ENCODE data around the gene RCN2.
A peak's percentile ranks its signal among the peaks of the same experiment; 100 is the strongest.
"Not testable (repeated sequence)": the region's sequence is repeated elsewhere in the genome, so short reads cannot be mapped to it uniquely, and the experiment has no call there.

Gene RCN2, protein sequence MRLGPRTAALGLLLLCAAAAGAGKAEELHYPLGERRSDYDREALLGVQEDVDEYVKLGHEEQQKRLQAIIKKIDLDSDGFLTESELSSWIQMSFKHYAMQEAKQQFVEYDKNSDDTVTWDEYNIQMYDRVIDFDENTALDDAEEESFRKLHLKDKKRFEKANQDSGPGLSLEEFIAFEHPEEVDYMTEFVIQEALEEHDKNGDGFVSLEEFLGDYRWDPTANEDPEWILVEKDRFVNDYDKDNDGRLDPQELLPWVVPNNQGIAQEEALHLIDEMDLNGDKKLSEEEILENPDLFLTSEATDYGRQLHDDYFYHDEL

DNA sequence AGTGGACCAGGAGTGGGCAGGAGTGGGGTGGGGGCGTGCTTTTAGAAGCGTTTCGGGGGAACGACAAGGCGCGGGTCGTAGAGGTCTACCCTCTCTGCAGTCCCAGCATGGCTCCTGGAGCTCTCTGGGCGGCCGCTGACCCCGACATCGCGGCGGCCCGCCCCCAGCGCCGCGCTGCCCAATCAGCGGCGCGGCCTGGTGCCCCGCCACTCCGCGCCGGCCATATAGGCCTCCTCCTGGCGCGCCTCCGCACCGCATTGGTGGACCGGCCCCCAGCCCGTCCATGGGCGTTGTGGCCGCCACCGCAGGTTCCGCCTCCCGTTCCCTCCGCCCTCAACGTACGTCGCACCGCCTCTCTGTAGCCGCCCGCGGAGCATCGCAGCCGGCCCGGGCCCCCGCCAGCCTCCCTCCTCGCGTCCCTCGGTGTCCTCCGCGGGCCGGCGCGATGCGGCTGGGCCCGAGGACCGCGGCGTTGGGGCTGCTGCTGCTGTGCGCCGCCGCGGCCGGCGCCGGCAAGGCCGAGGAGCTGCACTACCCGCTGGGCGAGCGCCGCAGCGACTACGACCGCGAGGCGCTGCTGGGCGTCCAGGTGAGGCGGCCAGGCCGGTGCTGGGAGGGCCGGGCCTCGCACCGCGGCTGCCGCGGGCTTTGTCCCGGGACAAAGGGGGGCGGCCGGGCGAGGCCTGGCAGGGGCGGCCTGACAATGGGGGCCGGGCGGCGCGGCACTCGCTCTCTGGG, at the start of gene RCN2:
Gene RCN2, plus strand, starts transcription at position 353 of the 738 bp plus-strand sequence. Its CDS starts 93 bp downstream, at position 446.
- DNase-seq, result peak; percentile 88

DNA sequence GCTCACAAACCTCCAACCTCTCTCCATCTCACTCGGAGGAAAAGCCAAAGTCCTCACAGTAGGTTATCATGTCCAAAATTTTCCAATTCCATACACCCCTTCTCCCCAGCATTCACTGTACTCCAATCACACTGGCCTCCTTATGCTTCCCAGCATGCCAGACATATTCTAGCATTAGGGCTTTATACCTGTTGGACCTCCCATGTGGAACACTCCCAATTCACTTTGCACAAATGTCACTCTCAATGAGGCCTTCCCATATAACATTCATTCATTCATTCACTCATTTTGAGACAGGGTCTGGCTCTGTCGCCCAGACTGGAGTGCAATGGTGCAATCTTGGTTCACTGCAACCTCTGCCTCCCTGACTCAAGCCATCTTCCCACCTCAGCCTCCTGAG, 46.3 kb upstream of the RCN2 start:
- no peak for DNase-seq

DNA sequence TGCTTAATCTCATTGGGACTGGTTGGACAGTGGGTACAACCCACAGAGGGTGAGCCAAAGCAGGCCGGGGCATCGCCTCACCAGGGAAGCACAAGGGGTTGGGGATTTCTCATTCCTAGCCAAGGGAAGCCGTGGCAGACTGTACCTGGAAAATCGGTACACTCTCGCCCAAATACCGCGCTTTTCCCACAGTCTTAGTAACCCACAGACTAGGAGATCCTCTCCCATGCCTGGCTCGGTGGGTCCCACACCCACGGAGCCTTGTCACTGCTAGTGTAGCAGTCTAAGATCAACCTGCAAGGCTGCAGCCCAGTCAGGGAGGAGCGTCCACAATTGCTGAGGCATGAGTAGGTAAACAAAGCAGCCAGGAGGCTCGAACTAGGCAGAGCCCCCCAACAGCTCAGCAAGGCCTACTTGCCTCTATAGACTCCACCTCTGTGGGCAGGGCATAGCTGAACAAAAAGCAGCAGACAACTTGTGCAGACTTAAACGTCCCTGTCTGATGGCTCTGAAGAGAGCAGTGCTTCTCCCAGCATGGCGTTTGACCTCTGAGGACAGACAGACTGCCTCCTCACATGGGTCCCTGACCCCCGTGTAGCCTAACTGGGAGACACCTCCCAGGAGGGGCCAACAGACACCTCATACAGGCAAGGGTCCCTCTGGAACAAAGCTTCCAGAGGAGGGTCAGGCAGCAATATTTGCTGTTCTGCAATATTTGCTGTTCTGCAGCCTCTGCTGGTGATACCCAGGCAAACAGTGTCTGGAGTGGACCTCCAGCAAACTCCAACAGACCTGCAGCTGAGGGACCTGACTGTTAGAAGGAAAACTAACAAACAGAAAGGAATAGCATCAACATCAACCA, 44.0 kb upstream of the RCN2 start:
- DNase-seq, result not testable (repeated sequence)

DNA sequence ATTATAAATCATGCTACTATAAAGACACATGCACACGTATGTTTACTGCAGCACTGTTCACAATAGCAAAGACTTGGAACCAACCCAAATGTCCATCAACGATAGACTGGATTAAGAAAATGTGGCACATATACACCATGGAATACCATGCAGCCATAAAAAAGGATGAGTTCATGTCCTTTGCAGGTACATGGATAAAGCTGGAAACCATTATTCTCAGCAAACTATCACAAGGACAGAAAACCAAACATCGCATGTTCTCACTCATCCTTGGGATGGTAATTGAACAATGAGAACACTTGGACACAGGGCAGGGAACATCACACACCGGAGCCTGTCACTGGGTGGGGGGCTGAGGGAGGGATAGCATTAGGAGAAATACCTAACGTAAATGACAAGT, 38.7 kb upstream of the RCN2 start:
- not testable (repeated sequence) for DNase-seq

DNA sequence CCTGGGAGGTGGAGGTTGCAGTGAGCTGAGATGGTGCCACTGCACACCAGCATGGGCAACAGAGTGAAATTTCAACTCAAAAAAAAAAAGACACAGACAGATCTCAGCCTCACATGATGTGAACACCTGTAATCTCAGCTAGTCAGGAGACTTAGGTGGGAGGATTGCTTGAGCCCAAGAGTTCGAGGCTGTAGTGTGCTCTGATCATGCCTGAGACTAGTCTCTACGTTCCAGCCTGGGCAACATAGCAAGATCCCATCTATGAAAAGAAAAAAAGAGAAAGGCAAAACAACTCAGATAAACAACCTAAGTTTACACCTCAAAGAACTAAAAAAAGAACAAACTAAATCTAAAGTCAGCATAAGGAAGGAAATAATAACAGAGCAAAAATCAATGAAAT, 37.4 kb upstream of the RCN2 start:
- no peak for DNase-seq

DNA sequence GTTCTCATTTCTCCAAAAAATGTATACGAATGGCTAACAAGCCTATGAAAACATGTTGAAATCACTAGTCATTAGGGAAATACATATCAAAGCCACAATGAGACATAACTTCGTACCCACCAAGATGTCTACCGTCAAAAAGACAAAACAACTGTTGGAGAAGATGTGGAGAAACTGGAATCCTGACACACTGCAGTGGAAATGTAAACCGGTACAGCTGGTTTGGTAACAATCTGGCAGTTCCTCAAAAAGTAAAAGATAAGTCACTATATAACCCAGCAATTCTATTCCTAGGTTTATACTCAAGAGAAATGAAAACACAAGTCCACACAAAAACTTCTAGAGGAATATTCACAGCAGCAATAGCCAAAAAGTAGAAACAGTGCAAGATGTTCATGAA, 33.4 kb upstream of the RCN2 start:
- DNase-seq, result no peak

DNA sequence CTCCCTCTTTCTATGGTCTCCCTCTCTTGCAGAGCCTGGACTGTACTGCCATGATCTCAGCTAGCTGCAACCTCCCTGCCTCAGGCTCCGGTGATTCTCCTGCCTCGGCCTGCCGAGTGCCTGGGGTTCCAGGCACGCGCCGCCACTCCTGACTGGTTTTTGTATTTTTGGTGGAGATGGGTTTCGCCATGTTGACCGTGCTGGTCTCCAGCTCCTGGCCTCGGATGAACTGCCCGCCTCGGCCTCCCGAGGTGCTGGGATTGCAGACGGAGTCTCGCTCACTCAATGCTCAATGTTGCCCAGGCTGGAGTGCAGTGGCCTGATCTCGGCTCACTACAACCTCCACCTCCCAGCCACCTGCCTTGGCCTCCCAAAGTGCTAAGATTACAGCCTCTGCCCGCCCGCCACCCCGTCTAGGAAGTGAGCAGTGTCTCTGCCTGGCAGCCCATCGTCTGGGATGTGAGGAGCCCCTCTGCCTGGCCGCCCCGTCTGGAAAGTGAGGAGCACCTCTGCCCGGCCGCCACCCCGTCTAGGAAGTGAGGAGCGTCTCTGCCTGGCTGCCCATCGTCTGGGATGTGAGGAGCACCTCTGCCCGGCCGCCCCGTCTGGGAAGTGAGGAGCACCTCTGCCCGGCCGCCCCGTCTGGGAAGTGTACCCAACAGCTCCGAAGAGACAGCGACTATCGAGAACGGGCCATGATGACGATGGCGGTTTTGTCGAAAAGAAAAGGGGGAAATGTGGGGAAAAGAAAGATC, 32.2 kb upstream of the RCN2 start:
- not testable (repeated sequence) for DNase-seq

DNA sequence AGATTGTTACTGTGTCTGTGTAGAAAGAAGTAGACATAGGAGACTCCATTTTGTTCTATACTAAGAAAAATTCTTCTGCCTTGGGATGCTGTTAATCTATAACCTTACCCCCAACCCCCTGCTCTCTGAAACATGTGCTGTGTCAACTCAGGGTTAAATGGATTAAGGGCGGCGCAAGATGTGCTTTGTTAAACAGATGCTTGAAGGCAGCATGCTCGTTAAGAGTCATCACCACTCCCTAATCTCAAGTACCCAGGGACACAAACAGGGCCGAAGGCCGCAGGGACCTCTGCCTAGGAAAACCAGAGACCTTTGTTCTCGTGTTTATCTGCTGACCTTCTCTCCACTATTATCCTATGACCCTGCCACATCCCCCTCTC, 31.6 kb upstream of the RCN2 start:
- DNase-seq, result not testable (repeated sequence)

DNA sequence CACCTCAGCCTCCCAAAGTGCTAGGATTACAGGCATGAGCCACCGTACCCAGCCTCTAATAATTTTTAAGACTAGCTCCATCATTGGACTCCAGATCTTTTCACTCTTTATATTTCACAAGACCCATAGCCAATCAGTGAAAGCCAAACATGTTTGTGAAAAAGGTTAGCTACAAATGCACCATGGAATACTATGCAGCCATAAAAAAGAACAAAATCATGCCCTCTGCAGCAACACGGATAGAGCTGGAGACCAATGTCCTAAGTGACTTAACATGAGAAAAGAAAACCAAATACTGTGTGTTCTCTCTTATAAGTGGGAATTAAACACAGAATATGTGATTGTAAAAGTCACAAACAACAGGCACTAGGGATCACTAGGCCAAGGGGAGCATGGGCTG, 29.6 kb upstream of the RCN2 start:
- DNase-seq, result no peak

DNA sequence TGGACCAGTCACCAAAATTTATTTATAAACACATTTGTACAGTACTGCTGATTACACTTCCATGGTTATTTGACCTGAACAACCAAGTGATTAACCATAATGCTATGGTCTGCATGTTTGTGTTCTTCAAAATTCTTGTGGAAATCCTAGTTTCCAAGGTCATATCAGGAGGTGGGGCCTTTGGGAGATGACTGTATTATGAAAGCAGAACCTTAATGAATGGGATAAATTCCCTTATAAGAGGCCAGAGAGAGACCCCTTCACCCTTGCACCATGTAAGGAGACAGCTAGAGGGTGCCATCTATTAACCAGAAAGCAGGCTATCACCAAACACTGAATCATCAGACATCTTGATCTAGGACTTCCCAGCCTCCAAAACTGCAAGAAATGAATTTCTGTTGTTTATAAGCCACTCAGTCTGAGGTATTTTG, 28.3 kb upstream of the RCN2 start:
- DNase-seq, result no peak

DNA sequence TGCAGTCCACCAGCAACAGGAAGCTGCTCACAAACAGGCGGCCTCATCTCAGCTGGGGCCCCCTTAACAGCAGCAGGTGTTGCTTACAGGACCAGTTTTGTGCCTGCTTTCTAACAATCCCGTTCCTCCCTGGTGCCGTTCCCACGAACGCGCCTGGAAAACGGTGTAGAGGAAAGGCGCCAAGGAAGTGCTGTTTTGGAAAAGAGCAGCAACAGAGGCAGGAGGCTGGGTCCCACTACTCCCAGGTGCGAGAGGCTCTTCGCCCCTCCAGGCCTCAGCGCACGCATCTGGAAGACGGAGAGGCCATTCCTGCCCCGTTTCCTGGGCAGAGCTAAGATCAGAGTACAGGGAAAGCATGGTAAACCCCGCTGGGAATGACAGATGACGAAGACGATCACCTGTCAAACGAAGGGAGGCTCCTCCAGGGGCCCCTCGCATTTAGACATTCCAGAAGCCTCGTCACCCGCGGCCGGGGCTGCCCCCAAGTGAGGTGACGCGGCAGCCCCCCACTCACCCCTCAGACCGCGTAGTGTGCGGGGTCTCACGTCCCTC, 27.0 kb upstream of the RCN2 start:
- peak; percentile 45 for DNase-seq

DNA sequence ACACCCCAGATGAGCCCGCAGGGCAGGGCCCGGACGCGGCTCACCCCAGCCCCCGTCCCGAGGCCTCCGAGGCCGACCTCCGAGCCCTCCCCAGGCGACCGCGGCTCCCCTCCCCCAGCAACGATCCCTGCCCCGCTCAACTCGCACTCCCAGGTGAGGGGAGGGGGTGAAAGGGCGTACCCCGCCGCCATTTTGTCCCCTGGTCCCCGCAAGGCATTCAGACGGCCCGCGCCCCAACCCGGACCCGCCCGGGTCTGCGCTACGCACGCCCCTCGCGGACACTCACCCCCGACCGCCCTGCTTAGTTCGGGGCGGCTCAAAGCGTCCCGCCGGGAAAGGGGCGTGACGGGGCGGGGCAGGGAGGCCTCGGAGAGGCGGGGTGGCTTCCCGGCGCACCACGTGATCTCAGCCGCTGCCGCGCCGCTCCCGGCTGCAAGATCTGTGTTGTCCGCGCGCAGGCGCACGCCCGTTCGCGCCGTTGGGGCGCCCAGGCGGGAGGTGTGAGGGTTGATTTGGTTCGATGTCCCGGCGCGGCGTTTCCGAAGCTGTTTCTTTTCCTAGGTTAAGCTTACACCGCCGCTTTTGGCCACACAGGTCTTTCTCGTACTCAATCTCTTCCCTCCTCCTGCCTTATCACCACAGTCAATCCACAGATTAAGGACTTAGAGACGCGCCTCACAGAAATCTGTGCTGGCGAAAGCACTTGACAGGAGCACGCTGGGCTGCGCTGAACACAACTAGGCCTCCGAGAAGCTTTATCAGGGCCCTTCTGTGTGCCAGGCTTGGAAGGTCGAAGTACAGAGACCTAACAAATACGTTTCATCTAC, 26.3 kb upstream of the RCN2 start, which contains the start of gene SCAPER:
Gene SCAPER, minus strand, starts transcription at position 328 of the 827 bp plus-strand sequence. CDS start 21,523 bp downstream, outside the sequence.
- DNase-seq, result peak; percentile 65

DNA sequence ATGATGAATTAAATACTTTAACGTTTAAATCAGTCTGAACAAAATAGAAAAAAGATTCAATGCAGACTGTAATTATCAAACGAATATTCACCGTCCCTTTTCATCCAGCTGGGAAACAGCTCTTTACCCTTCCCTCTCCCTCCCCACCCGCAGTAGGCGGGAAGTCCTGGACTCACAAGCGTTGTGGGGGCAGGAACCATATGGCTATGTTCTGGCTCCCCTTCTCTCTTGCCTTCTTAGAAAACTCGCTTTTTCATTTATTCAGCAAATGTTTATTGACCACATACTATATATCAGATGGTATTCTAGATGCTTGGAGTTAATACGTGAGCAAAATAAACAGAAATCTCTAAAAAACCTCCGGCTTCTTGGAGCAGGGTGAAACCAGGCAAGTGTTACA, 25.7 kb upstream of the RCN2 start:
- DNase-seq, result no peak

DNA sequence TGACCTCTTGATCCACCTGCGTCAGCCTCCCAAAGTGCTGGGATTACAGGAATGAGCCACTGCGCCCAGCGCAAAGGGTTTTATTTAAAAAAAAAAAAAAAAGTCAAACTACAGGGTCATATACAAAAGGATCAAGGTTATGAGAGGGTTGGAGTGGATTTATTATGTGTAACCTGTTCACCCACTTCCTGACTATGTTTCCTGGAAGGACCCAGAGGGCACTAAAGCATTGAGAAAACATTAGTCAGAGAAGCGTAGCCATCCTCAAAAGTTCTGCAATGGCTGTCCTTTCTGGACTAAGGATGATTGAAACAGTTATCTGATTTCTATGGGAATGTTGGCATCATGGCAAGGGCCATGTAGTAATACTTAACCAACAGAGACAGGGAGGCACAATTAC, 19.1 kb upstream of the RCN2 start:
- no peak for DNase-seq

DNA sequence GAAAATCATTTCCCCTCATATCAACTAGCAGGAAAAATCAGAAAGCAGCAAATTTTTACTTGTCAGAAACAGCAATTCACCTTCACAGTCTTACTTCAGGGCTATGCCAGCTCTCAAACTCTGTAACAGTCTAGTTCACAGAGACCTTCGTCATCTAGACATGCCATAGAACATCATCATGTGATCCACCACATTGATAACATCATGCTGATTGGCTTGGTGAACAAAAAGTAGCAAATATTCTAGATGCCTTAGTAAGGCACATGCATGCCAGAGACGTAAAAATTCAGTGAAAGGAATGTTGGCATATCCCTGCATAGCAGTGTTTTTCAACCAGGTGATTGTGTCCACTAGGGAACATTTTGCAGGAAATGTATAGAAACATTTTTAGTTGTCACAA, 17.8 kb upstream of the RCN2 start:
- DNase-seq, result no peak

DNA sequence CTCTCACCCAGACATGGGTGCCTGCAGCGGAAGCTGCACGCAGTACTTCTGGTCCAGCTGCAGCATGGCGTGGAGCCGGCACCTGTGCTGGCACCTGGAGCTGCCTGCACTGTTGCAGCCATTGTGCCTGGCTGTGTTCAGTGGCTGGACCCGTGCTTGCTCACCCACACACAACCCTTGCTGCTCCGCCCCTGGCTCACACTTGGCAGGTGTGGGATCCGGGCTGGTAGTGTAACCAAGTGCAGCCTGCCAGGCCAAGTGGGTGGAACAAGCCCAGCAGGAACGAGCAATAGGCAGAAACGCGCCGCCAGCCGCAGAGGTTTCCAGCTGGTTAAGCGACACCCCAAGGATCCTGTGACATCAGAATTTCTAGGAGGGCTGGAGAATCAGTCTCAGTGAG, 15.2 kb upstream of the RCN2 start:
- no peak for DNase-seq

DNA sequence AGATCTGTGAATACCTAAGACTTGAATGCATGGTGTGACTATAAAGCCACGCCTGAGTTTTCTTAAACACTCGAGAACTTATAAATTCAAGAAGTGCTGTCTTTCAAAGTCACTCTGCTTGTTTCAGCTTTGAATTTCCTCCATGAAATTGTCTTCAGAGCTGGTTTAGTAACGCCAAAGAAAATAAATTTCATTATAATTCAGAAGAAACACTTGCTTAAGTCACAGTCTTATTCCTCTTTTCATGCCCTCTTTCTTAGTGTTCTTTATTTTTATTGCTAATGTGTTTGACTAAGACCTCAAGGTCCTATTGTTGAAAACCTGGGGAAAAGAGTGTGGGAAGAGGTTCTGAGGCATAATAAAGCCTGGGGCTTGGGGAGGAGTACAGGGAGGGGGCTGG, 3.3 kb upstream of the RCN2 start:
- DNase-seq, result no peak

DNA sequence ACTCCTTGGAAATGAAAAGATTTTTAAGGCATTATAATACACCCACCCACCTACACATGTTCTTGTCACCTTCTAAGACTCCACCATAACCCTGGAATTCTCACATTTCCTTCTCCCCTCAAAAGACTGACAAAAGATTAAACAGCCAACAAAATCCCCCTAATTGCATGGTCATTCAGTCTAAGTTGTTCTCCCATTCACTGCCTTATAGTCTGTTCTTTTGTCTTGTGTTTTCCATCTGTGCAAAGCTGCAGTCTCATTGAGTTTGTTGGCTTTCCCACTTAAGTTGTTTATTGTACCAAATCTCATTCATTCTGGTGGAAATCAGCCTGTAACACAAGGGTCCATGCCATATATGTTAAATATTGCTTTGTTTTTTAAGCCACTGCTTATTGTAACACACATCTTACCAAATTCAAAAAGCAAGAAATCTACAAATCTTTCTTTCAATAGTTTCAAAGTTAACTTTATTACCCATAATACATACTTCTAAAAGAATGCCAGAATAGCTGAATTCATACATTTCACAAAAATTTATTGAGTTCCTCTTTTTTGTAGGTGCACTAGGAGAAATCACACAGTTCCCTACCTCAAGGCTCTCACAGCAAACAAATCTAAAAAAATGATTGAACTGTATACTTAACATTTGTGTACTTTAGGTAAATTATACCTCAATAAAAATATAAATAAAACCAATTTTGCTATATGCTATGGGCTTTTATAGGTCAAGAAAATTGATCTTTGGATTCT, 2.4 kb upstream of the RCN2 start:
- DNase-seq, result no peak

DNA sequence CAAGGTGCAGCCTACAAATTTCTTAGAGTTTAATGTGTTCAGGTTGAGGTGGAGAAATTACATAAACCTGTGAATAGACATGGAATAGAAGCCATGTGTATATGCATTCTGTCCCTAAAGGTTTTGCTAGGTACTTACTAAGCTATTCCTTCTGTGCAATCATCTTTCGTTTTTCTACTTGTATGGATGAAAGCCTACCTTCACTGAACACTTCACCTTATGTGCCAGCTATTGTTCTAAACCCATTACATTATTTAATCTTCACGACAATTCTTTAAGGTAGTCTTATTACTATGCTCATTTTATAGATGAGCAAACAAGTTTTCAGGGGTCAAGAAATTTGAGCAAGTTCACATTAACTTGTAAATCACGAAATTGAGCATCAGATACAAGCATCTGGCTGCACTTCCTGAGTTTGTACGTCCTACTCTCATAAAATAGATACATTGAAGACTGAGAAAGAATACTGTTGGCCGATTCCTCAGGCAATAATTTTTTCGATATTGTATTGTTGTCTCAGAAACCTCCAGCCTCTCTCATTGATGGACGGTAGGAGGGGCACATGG, 635 bp upstream of the RCN2 start:
- DNase-seq, result no peak

All from NCI-H1105 treated with DMSO at 0.1 percent for 48 hours (cell line).